ENCODE results near the gene TFB1M. TPM values are rescaled to one million over a fixed set of nuclear protein-coding genes. Genes with fewer than 3 reads are reported as not detected.
A peak's percentile ranks its signal among the peaks of the same experiment; 100 is the strongest.

Gene TFB1M
- total and polyA plus RNA-seq, 7 experiments from 2014 or later, result 15.8 to 45.4 (median 27.1) TPM

DNA sequence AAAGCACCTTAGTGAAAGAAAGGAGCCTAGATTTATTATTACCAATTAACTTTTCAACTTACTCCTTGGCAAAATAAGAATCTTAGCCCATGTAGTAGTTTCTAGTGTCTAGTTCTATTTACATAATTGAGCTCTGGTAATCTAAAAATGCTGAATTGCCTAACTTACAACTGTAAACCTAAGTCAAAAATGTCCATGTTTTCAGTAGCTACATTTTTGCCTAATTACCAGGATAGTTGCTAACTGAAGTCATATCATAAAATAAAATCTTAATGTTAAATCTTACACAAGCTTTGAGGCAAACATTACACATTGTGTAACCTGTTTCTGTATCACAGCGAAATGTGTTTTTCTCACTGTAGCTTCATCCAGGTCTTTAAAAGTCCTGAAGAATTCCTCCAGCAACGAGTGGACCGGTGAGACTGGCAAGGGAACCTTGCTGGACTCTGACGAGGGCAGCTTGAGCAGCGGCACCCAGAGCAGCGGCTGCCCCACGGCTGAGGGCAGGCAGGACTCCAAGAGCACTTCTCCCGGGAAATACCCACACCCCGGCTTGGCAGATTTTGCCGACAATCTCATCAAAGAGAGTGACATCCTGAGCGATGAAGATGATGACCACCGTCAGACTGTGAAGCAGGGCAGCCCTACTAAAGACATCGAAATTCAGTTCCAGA lies 58.0 kb downstream of the TFB1M start:
- ATAC-seq, result no peak
- Histone ChIP-seq H3K9me3 (ENCODE audit: control insufficient read depth in 2 of 3, low read length in 3 of 3) (no peaks in the 10 kb centered on the region), H3K27ac (ENCODE audit: low read depth, low read length) (no peak overlapping the region), H3K27me3 (ENCODE audit: control insufficient read depth in 2 of 2, insufficient read depth in 2 of 2, low read length in 2 of 2) (no peaks in the 10 kb centered on the region), H3K36me3 (ENCODE audit: control insufficient read depth in 2 of 3, insufficient read depth in 3 of 3, low read length in 3 of 3) (peaks cover 0 to 81% (median 5%) of the 10 kb centered on the region in 3 experiments), H3K4me1 (ENCODE audit: control insufficient read depth in 2 of 2, insufficient read depth in 2 of 2, low read length in 2 of 2) (no peaks in the 10 kb centered on the region), H3K4me3 (ENCODE audit: low read length) (no peak overlapping the region)
- no peaks in the 10 kb centered on the region for H3K27me3 Mint-ChIP-seq
- POLR2A ChIA-PET, result no interaction called here
- CTCF ChIA-PET, result no interaction called here
- H3K36me3 Mint-ChIP-seq, result peaks cover 5 to 59% (median 12%) of the 10 kb centered on the region in 5 donors
- H3K27ac Mint-ChIP-seq, result peak overlapping the region in 1 of 9 donors; percentile 56
- H3K9me3 Mint-ChIP-seq, result no peaks in the 10 kb centered on the region
- intact Hi-C loops (cut with micrococcal nuclease), result no loop called here
- H3K4me1 Mint-ChIP-seq, result peaks cover 0 to 4% (median 0%) of the 10 kb centered on the region in 7 donors
- no peak overlapping the region for H3K4me3 Mint-ChIP-seq
- DNase-seq, result no peak

DNA sequence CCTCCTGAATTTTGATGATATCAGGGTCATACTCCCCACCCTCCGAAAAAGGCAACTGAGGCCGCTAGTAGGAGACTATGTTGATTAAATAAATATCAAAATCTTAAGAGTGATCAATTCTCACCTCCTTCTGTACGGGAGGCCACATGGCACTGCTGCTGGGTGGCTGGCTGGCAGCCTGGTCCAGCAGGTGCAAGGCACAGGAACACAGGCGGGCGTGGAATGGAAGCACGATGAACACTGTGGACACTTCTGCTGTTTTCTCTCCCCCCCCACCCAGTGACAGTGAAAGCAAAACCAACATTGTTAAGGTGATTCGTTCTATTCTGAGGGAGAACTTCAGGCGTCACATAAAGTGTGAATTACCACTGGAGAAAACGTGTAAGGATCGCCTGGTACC lies 60.1 kb downstream of the TFB1M start:
- peaks cover 0 to 3% (median 0%) of the 10 kb centered on the region in 7 donors for H3K4me1 Mint-ChIP-seq
- intact Hi-C loops (cut with micrococcal nuclease), result loop anchor here in 1 of 2 donors (5.0 kb wide), 1 partner anchor 327 kb away; no protein-coding TSS in a partner anchor
- no peaks in the 10 kb centered on the region for H3K27me3 Mint-ChIP-seq
- H3K4me3 Mint-ChIP-seq, result no peak overlapping the region
- ATAC-seq (no peak), DNase-seq (no peak)
- no peaks in the 10 kb centered on the region for H3K9me3 Mint-ChIP-seq
- Histone ChIP-seq H3K27me3 (ENCODE audit: control insufficient read depth in 2 of 2, insufficient read depth in 2 of 2, low read length in 2 of 2) (no peaks in the 10 kb centered on the region), H3K27ac (ENCODE audit: low read depth, low read length) (no peak overlapping the region), H3K4me1 (ENCODE audit: control insufficient read depth in 2 of 2, insufficient read depth in 2 of 2, low read length in 2 of 2) (no peaks in the 10 kb centered on the region), H3K4me3 (ENCODE audit: low read length) (no peak overlapping the region), H3K36me3 (ENCODE audit: control insufficient read depth in 2 of 3, insufficient read depth in 3 of 3, low read length in 3 of 3) (peaks cover 0 to 63% (median 4%) of the 10 kb centered on the region in 3 experiments), H3K9me3 (ENCODE audit: control insufficient read depth in 2 of 3, low read length in 3 of 3) (no peaks in the 10 kb centered on the region)
- H3K27ac Mint-ChIP-seq, result no peak overlapping the region
- ChIA-PET POLR2A (no interaction called here), CTCF (no interaction called here)
- peaks cover 4 to 56% (median 12%) of the 10 kb centered on the region in 5 donors for H3K36me3 Mint-ChIP-seq

DNA sequence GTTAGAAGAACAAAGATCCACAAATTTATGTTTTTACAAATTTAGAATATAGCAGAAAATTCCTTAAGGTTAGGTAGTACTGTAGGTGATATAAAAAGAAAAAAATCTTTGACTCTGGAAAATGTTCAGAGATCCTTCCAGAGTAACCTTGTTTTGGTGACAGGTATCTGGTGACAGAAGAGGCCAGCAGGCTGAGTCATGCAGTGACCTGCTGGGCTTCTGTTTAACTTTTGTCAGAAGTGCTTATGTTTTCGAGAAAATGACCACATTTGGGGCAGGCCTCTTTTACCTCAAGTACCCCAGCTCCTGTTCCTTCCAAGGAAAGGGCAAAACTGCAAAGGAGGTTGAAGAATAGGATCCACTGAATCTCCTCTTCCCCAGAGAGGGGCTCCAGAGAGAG lies 60.9 kb downstream of the TFB1M start:
- H3K27me3 ChIP-seq (ENCODE audit: control insufficient read depth in 2 of 2, insufficient read depth in 2 of 2, low read length in 2 of 2), result no peaks in the 10 kb centered on the region
- Mint-ChIP-seq H3K36me3 (peaks cover 4 to 60% (median 12%) of the 10 kb centered on the region in 5 donors), H3K4me3 (no peak overlapping the region), H3K9me3 (no peaks in the 10 kb centered on the region), H3K27ac (peak overlapping the region in 5 of 9 donors; percentile 15 to 63 (median 35)), H3K4me1 (peaks cover 0 to 3% (median 0%) of the 10 kb centered on the region in 7 donors), H3K27me3 (no peaks in the 10 kb centered on the region)
- ChIA-PET POLR2A (no interaction called here), CTCF (no interaction called here)
- H3K9me3 ChIP-seq (ENCODE audit: control insufficient read depth in 2 of 3, low read length in 3 of 3), result no peaks in the 10 kb centered on the region
- no peak overlapping the region for H3K4me3 ChIP-seq (ENCODE audit: low read length)
- DNase-seq (no peak), ATAC-seq (no peak)
- no peaks in the 10 kb centered on the region for H3K4me1 ChIP-seq (ENCODE audit: control insufficient read depth in 2 of 2, insufficient read depth in 2 of 2, low read length in 2 of 2)
- peaks cover 0 to 55% (median 0%) of the 10 kb centered on the region in 3 experiments for H3K36me3 ChIP-seq (ENCODE audit: control insufficient read depth in 2 of 3, insufficient read depth in 3 of 3, low read length in 3 of 3)
- H3K27ac ChIP-seq (ENCODE audit: low read depth, low read length), result no peak overlapping the region
- intact Hi-C loops (cut with micrococcal nuclease), result loop anchor here in 1 of 2 donors (5.0 kb wide), 1 partner anchor 326 kb away; no protein-coding TSS in a partner anchor

DNA sequence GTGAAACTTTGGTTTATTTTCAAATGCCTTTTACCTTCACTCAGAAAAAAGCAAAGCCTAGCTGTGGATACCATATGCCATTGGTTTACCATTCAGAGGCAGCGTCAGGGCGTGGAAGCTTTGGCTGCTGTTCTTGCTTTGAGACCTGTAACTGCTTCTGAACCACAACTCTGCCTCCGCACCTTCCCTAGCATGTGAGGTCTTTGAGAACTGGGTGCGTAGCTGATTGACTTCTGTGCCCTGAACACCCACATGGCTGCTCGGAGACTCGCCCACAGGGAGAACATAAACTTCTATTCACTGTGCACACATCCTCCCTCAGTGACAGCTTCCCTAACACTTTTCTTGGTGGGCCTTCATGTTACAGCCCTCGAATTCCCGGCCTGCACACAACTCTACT lies 61.7 kb downstream of the TFB1M start:
- Histone ChIP-seq H3K36me3 (ENCODE audit: control insufficient read depth in 2 of 3, insufficient read depth in 3 of 3, low read length in 3 of 3) (peaks cover 0 to 48% (median 0%) of the 10 kb centered on the region in 3 experiments), H3K27me3 (ENCODE audit: control insufficient read depth in 2 of 2, insufficient read depth in 2 of 2, low read length in 2 of 2) (no peaks in the 10 kb centered on the region), H3K4me3 (ENCODE audit: low read length) (no peak overlapping the region), H3K4me1 (ENCODE audit: control insufficient read depth in 2 of 2, insufficient read depth in 2 of 2, low read length in 2 of 2) (no peaks in the 10 kb centered on the region), H3K9me3 (ENCODE audit: control insufficient read depth in 2 of 3, low read length in 3 of 3) (no peaks in the 10 kb centered on the region), H3K27ac (ENCODE audit: low read depth, low read length) (no peak overlapping the region)
- H3K27ac Mint-ChIP-seq, result peak overlapping the region in 2 of 9 donors; percentile 15 to 44
- H3K4me3 Mint-ChIP-seq, result no peak overlapping the region
- POLR2A ChIA-PET, result interaction anchor here (0.6 kb wide), 1 partner anchor 1081 kb away, joined by 3 read pairs; no protein-coding TSS in a partner anchor
- CTCF ChIA-PET, result no interaction called here
- H3K36me3 Mint-ChIP-seq, result peaks cover 4 to 60% (median 9%) of the 10 kb centered on the region in 5 donors
- DNase-seq, result no peak
- no peaks in the 10 kb centered on the region for H3K27me3 Mint-ChIP-seq
- H3K4me1 Mint-ChIP-seq, result peaks cover 0 to 3% (median 0%) of the 10 kb centered on the region in 7 donors
- H3K9me3 Mint-ChIP-seq, result no peaks in the 10 kb centered on the region
- no peak for ATAC-seq
- intact Hi-C loops (cut with micrococcal nuclease), result loop anchor here in 1 of 2 donors (5.0 kb wide), 1 partner anchor 325 kb away; no protein-coding TSS in a partner anchor

DNA sequence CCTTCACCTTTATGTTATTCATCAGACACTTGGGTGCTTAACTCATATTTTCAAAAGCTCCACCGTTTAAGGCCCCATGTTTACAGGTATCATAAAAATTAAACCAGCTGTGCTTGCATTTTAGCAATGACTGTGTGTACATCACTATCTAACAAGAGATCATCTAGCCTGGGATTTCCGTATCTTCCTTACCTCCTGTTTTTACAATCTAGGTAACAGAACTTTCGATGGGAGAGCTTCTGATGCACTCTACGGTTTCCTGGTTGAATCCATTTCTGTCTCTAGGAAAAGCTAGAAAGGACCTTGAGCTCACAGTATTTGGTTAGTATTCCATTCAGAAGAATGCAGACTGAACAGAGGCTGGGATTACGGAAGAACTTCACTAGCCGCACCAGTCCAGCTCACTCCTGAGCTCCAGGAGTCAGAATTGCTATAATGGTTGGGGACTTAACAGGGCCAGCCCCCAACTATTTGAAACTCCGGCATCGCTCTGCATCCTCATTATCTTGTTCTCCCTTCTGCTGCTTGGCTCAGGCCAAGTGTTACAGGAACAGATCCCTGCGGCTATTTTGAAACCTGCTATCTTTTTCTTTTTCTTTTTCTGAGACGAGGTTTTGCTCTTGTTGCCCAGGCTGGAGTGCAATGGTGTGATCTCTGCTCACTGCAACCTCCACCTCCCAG lies 63.4 kb downstream of the TFB1M start:
- Mint-ChIP-seq H3K36me3 (peaks cover 4 to 53% (median 5%) of the 10 kb centered on the region in 5 donors), H3K4me1 (peaks cover 0 to 3% (median 0%) of the 10 kb centered on the region in 7 donors), H3K27ac (peak overlapping the region in 2 of 9 donors; percentile 5 to 44), H3K4me3 (no peak overlapping the region), H3K9me3 (no peaks in the 10 kb centered on the region), H3K27me3 (no peaks in the 10 kb centered on the region)
- Histone ChIP-seq H3K36me3 (ENCODE audit: control insufficient read depth in 2 of 3, insufficient read depth in 3 of 3, low read length in 3 of 3) (peaks cover 0 to 32% (median 0%) of the 10 kb centered on the region in 3 experiments), H3K4me3 (ENCODE audit: low read length) (no peak overlapping the region), H3K9me3 (ENCODE audit: control insufficient read depth in 2 of 3, low read length in 3 of 3) (no peaks in the 10 kb centered on the region), H3K27ac (ENCODE audit: low read depth, low read length) (no peak overlapping the region), H3K27me3 (ENCODE audit: control insufficient read depth in 2 of 2, insufficient read depth in 2 of 2, low read length in 2 of 2) (no peaks in the 10 kb centered on the region), H3K4me1 (ENCODE audit: control insufficient read depth in 2 of 2, insufficient read depth in 2 of 2, low read length in 2 of 2) (no peaks in the 10 kb centered on the region)
- DNase-seq (no peak), ATAC-seq (no peak)
- POLR2A ChIA-PET, result no interaction called here
- intact Hi-C loops (cut with micrococcal nuclease), result loop anchor here in 1 of 2 donors (5.0 kb wide), 1 partner anchor 324 kb away; no protein-coding TSS in a partner anchor
- CTCF ChIA-PET, result interaction anchor here (0.6 to 1.1 kb wide), 3 partner anchors 12 to 577 kb away, joined by 3 read pairs; no protein-coding TSS in a partner anchor

DNA sequence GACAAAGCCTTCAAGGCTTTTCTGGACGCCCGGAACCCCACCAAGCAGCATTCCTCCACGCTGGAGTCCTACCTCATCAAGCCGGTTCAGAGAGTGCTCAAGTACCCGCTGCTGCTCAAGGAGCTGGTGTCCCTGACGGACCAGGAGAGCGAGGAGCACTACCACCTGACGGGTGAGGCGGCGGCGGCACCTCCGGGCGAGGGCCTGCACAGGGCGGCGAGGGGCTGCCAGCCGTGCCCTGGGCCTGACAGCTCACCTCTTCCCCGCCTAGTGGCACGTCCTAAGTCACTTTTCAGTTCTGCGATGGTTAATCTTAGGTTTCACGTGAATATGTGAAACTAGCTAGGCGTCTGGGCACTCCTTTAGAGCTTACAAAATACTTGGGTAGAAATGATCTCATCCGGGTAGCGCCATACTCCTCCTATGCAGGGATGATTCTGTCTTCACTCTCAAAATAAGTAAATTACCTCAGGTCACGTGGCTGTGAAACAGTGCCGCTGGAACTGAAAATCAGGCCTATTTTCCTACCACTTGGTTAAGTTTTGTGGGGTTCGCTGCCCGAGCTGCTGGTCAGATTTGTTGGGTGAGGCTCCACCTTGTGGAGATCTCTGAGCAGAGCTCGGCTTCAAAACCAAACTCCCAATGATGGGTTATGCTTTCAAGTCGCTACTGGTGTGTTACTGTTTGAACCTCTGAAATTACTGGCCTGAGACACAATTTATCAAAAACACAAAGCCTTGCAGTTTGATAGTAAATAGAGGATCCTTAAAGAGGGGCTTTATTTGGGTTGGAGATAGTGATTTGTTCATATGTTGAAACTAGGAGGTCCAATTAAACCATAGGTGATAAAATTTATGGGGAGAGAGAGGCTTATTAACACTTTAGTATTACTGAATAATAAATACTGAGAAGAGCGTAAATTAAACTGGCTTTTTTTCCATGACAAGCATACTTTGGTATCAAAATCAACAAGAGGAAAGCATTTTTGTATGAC lies 66.0 kb downstream of the TFB1M start:
- peak; percentile 41 for ATAC-seq
- POLR2A ChIA-PET, result interaction anchor here (0.5 to 0.8 kb wide), 2 partner anchors 405 to 493 kb away, joined by 3 read pairs; no protein-coding TSS in a partner anchor
- no peak overlapping the region for H3K4me3 ChIP-seq (ENCODE audit: low read length)
- H3K4me1 Mint-ChIP-seq, result no peaks in the 10 kb centered on the region
- H3K36me3 Mint-ChIP-seq, result peaks cover 0 to 35% (median 0%) of the 10 kb centered on the region in 5 donors
- H3K27ac ChIP-seq (ENCODE audit: low read depth, low read length), result no peak overlapping the region
- H3K27me3 ChIP-seq (ENCODE audit: control insufficient read depth in 2 of 2, insufficient read depth in 2 of 2, low read length in 2 of 2), result no peaks in the 10 kb centered on the region
- H3K4me1 ChIP-seq (ENCODE audit: control insufficient read depth in 2 of 2, insufficient read depth in 2 of 2, low read length in 2 of 2), result no peaks in the 10 kb centered on the region
- CTCF ChIA-PET, result interaction anchor here (1.2 kb wide), 1 partner anchor 572 kb away, joined by 3 read pairs; no protein-coding TSS in a partner anchor
- H3K4me3 Mint-ChIP-seq, result no peak overlapping the region
- no peaks in the 10 kb centered on the region for H3K9me3 ChIP-seq (ENCODE audit: control insufficient read depth in 2 of 3, low read length in 3 of 3)
- peak overlapping the region in 3 of 9 donors; percentile 11 to 28 (median 24) for H3K27ac Mint-ChIP-seq
- no peak for DNase-seq
- peaks cover 0 to 8% (median 0%) of the 10 kb centered on the region in 3 experiments for H3K36me3 ChIP-seq (ENCODE audit: control insufficient read depth in 2 of 3, insufficient read depth in 3 of 3, low read length in 3 of 3)
- intact Hi-C loops (cut with micrococcal nuclease), result loop anchor here (1.0 to 5.0 kb wide), 3 partner anchors 71 to 574 kb away; no protein-coding TSS in a partner anchor
- H3K9me3 Mint-ChIP-seq, result peaks cover 0 to 8% (median 0%) of the 10 kb centered on the region in 11 donors
- no peaks in the 10 kb centered on the region for H3K27me3 Mint-ChIP-seq
